ENCODE data around the gene PIP4K2B.

- TF ChIP-seq CTCF (conservative IDR thresholded peaks at IDR 0.05; ENCODE audit: low read length) (no peak), EZH2phosphoT487 (IDR thresholded peaks at IDR 0.05; ENCODE audit: borderline replicate concordance) (no peak)
Observed at GRCh38 chr17:38748892-38749222, 50.5 kb downstream of the PIP4K2B start.
